Upper lobe of left lung (tissue), 4 donors: ENCODE results near the gene CLASP1.

Experiments used
- POLR2A ChIP-seq, 4 donors: fragments of 450-650 bp; IDR thresholded peaks; one replicate each; pipeline ENCODE4 v1.5.1; 2016 to 2017; ENCODE audit warnings: antibody characterized with exemption in 4 of 4, mild to moderate bottlenecking in 2 of 4
- POLR2AphosphoS5 ChIP-seq, 2 donors: sonication (generic); formaldehyde crosslinking; IDR thresholded peaks; one replicate each; pipeline ENCODE4 v1.5.1; 2017; ENCODE audit warnings: antibody characterized with exemption in 2 of 2
- TF ChIP-seq, protein P1 (sequence below), 6 experiments: fragments of 450-650 bp in 4 of 6; fragments of 200-600 bp in 2 of 6; sonication (generic) in 2 of 6; IDR thresholded peaks; one replicate each; pipeline ENCODE4 v1.5.1; 2016 to 2019; ENCODE audit warnings: antibody characterized with exemption in 6 of 6

GRCh38 chr2:121664086-121664485 lies 14.8 kb upstream of the CLASP1 start:
- TF ChIP-seq, protein P1, sequence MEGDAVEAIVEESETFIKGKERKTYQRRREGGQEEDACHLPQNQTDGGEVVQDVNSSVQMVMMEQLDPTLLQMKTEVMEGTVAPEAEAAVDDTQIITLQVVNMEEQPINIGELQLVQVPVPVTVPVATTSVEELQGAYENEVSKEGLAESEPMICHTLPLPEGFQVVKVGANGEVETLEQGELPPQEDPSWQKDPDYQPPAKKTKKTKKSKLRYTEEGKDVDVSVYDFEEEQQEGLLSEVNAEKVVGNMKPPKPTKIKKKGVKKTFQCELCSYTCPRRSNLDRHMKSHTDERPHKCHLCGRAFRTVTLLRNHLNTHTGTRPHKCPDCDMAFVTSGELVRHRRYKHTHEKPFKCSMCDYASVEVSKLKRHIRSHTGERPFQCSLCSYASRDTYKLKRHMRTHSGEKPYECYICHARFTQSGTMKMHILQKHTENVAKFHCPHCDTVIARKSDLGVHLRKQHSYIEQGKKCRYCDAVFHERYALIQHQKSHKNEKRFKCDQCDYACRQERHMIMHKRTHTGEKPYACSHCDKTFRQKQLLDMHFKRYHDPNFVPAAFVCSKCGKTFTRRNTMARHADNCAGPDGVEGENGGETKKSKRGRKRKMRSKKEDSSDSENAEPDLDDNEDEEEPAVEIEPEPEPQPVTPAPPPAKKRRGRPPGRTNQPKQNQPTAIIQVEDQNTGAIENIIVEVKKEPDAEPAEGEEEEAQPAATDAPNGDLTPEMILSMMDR (IDR thresholded peaks at IDR 0.05): no peak
- TF ChIP-seq POLR2AphosphoS5 (IDR thresholded peaks at IDR 0.05): no peak
- TF ChIP-seq POLR2A (IDR thresholded peaks at IDR 0.05): no peak
